HCEC 1CT (cell line): Measurements from ENCODE around the gene UGDH.
A peak's percentile ranks its signal among the peaks of the same experiment; 100 is the strongest.
"Not testable (repeated sequence)": the region's sequence is repeated elsewhere in the genome, so short reads cannot be mapped to it uniquely, and the experiment has no call there.

Source experiments
- DNase-seq: peaks from one replicate; pipeline ENCODE4 v3.0.0-alpha.2; 2017

Gene UGDH

DNA sequence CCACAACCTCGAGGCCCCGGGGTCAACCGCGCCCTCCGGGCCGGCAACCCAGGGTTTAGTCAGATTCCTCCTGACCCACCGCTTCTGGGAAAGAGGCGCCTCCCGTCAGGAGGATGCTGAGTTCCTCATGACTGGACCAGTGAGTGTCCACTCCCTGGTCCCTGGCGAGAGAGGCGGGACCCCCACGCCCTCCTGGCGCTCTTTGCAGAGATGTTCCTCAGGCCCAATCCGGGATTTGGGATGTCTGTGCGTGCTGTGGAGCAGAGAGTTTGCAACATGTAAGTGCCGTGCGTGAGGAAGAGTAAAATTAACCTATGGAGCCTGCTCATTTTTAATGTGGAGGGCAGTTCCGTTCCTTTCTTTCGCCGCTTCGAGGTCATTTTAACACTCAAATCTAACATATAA lies 824 bp upstream of the UGDH start:
- peak; percentile 87 for DNase-seq

DNA sequence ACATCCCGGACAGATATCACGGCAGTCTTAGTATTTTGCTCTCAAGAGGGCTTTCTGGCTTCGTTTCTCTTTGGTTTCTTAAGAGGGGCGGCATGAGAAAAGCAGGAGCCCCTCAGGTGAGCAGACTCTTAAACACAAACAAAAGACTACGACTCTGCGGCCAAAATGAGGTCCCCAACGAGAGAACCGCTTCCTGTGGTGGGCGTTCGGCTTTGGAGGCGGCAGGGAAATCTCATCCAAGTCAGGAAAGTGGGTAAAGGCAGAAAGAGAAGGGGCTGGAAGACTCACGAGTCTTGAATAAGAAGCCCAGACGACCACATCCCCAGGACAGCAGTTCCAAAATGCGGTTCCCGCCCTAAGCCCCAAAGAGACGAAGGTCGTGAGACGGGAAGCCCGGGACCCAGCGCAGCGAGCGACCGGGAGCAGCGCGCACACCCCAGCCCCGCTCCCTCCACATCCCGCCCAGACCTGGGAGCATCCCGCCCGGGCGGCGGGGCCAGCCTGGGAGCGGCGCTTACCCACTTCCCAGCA lies 409 bp downstream of the UGDH start:
- no peak for DNase-seq

DNA sequence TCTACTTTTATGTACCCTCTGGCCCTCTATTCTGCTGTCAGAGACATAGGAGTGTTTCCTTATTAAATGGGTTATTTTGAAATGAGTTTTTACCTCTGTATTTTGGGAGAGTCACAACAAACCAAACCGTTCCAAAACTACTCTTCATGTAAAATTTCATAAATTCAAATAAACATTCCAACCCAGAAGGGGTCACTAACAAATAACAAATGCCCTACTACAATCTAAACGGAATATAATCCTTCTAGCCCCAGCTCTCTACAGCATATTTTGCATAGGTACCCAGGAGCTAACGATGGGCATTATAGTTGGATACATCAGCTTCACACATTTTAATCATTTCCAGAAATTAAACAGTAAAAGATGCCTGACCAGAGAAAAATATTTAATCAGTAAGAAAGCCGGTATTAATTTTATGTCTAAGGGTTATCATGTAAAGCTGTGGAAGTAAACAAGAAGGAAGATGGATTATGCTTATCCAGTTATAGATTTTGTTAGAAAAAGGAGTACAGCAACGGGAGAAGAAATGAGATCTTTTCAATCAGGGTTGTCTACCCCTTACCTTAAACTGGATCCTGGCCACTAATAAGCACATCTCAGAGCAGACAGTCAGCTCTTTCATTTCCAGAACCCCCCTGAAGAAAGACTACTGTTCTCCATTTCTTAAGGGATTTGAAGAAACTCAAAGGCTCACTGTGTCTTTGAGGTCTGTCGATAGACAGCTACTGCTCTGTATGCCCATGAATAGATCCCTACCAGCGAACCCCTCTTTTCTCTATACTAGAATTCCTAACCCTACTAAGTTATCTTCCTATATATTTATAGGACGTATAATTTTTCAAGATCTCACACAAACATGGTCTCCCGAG lies 1.2 kb downstream of the UGDH start:
- DNase-seq: no peak

- no peak for DNase-seq
Measured at GRCh38 chr4:39524161-39524957, 2.9 kb downstream of the UGDH start.

DNA sequence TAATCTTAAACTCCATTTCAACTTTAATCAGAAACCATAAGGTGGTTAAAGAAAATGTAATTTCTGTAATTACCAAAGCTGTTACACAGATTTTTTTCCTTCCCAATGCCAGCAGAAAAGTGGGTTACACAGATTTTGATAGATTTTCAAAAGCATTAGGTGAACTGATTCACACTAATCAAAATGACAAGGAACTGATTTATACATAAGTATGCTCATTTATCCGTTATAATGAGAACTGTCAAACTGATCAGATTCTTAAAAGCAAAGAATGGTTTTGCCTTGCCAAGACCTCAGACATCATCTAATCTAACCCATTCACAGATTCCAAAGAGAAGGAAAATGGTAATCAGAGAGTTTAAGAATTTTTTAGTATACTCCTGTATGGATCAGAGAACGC lies 5.2 kb downstream of the UGDH start:
- DNase-seq: no peak

- DNase-seq: peak; percentile 79
Measured at GRCh38 chr4:39521253-39521919, 5.9 kb downstream of the UGDH start.

- no peak for DNase-seq
Measured at GRCh38 chr4:39518484-39518883, 8.8 kb downstream of the UGDH start.

DNA sequence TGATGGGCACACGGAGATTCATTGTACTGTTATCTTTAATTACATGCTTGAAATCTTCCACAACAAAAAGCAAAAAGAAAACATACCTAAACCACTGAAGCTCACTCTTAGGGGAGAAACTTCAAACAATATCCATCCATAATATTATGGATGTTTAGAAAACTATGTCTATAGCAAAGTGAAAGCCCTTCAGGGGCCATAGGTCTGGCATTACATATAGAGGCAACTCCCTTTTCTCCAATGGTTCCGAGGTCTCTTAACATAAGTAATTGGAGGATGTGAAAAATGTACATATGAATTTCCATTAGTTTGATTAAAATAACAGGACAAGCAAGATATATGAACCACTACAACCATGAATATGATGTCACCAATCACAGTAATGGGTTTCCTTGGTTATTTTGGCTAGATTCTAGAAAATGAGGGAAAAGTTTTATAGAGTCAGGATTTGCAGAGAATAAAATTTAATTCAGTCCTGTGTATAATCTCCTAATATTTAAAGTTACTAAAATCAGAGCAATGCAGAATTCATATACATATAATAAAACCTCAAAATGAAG lies 10.8 kb downstream of the UGDH start:
- DNase-seq: no peak

- DNase-seq: not testable (repeated sequence)
Measured at GRCh38 chr4:39515669-39516401, 11.4 kb downstream of the UGDH start.

DNA sequence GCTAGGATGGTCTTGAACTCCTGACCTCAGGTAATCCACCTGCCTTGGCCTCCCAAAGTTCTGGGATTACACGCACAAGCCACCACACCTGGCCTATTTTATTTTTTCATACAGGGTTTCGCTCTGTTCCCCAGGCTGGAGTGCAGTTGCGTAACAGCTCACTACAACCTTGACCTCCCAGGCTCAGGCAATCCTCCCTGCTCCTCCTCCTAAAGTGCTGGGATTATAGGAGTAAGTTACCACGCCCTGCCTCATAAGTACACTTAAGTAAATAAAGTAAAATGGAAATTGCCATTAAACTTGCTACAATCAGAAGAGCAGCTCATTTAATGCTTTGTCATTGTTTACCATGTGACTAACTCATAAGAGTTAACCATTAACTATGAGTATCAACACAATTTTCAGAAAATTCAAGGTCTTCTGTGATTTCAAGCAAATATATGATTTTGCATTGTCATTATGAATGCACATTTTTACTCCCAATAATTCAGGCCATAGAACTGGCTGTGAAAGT lies 12.3 kb downstream of the UGDH start:
- peak; percentile 46 for DNase-seq

DNA sequence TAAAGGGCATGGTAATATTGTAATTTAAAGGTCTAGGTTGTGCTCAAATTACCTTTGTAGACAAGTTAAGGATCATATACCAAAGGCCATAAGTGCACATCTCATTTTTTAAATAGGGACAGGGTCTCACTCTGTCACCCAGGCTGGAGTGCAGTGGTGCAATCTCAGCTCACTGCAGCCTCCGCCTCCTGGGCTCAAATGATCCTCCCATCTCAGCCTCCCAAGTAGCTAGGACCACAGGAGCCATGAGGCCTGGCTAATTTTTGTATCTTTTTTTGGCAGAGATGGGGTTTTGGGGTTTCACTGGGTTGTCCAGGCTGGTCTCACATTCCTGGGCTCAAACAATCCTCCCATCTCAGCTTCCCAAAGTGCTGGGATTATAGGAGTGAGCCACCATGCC lies 13.0 kb downstream of the UGDH start:
- DNase-seq: not testable (repeated sequence)

DNA sequence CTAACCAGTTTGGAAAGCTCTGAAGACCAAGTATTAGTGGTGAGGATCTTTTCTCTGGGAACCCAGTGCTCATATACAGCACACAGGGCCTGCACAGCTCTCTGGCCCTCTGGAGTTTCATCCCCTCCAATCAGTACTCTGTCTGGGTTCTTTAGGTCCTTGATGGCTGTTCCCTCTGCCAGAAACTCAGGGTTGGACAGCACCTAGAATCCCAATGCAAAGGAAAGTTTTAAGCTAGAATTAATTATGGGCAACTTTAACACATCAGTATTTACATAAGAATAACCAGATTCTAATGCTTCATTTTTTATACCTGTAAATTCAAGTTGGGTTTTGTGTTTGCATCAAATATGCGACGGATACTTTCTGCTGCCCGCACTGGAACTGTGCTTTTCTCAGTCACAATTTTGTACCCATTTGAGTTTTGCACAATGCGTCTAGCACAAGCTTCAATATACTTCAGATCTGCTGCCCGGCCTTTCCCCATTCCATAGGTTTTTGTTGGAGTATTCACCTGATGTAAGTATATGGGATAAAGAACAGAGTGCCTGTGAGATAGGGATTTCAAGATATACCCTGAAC lies 16.8 kb downstream of the UGDH start:
- DNase-seq: no peak

DNA sequence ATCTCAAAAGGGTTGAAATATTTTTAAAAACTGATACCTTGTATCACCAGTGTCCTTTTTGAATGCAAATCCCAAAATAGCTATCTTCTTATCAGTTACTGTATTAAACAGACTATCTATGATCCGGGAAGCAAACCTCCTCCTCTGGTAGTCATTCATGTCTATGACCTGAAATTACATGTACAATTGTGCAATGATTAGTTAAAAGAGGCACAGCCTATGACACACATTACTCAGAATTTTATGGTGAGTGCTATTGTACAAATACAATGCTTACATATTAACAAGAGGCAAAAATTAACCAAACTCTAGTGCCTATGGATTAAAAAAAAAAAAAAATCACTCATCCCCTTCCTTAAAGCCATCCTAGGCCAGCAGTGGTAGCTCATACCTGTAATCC lies 21.7 kb downstream of the UGDH start:
- DNase-seq: peak; percentile 6

DNA sequence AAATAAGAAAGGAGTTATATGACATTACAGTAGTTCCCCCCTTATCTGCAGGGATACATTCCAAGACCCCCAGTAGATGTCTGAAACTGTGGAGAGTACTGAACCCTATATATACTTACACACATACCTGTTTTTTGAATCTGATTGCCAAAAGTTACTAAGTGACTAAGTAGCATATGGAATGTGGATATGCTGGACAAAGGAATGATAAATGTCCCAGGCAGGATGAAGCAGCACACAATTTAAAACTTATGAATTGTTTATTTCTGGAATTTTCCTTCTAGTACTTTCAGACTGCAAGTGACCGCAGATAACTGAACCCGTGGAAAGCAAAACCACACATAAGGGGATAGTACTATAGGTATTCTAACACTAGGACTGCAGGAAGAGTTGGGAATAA lies 22.7 kb downstream of the UGDH start:
- DNase-seq: no peak

GRCh38 chr4:39502664-39503035 lies 24.6 kb downstream of the UGDH start:
- DNase-seq: not testable (repeated sequence)

DNA sequence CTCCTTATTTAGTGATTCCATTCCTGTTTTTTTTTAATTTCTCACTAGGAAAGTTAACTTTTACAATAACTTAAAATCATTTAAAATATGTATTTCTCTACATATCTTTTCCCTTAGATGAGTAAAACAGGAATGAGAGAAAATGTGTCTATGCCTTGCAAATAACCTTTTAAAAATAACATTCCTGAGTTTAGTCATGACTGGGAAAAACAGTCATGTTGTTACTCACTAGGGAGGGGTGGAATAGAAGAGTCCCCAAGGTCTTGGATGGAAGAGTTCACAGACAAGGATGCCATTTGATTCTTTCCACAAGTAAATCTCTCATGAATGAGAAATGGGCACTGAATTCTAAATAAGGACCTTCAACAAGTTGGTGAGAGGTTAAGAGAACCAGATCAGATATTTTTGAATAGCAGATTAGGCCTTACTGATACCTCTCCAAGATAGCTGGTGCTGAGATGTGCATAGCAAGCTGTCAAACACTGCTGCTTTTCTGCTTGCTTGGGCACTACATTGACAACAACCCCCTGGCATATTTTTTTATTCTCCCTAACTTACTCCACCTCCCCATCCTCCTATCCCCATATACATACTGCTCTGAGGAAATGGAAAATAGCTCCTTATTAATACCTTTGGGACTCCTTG lies 25.1 kb downstream of the UGDH start:
- DNase-seq: peak; percentile 55

GRCh38 chr4:39498727-39499020 lies 28.6 kb downstream of the UGDH start:
- no peak for DNase-seq

GRCh38 chr4:39497909-39498726 lies 29.1 kb downstream of the UGDH start:
- DNase-seq: no peak

DNA sequence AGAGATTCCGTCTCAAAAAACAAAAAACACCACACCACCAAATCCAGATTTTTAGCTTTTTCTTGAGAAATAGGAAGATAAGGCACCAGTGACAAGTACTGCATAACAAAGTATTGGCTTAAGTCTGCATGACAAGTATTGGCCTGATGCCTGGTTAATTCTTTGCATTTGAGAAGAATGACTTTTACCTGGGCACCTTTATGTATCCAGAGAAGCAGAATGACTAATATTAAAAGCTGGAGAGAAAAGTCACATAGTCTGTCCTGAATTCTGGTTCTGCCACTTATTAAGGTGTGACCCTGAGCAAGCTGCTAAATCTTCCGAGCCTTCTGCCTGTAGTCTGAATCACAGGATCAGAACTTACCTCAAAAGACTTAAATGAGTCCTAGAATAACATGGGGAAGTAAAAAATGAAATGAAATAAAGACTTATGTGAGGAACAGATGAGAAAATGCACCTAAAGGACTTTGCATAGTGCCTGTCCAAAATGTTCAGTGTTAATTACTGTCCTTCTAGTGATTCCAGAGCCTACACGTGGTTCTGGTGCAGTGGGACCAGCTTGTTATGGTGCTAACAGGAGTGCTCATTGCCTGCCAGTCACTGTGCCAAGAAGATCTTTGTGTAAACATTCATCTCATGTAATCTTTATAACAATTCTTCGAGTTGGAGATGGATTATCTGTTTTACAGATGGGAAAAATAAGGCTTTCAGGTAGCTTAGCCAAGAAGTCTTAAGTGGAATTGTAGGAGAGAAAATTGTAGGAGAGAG lies 31.6 kb downstream of the UGDH start:
- no peak for DNase-seq

DNA sequence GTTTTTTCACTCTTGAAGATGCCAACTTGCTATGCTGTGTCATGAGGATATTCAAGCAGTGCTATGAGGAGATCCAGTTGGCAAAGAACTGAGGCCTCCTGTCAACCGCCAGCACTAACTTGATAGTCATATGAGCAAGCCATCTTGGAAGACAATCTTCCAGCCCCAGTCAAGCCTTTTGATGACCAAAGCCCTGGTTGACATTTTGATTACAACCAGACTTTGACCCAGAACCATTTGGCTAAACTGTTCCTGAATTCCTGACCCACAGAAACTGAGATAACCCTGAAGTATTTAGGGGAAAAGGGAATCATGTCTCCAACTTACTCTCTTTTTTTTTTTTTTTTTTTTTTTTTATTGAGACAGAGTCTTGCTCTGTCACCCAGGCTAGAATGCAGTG lies 32.9 kb downstream of the UGDH start:
- no peak for DNase-seq
